ENCODE measurements around the gene PLK2.

Gene PLK2

GRCh38 chr5:58437661-58438060, 22.2 kb downstream of the PLK2 start:
- no peak overlapping the region for H3K4me3 ChIP-seq (ENCODE audit: low read length)
- H3K4me1 ChIP-seq (ENCODE audit: control insufficient read depth, insufficient read depth, low read length), result no peaks in the 10 kb centered on the region
- no peaks in the 10 kb centered on the region for H3K27me3 ChIP-seq (ENCODE audit: control insufficient read depth, insufficient read depth, low read length)
- H3K9ac ChIP-seq (ENCODE audit: low read length), result no peak overlapping the region
- H3K9me3 ChIP-seq (ENCODE audit: control insufficient read depth, low read length), result no peaks in the 10 kb centered on the region
- no peaks in the 10 kb centered on the region for H3K36me3 ChIP-seq (ENCODE audit: control insufficient read depth, insufficient read depth, low read length)

GRCh38 chr5:58431832-58432231, 28.1 kb downstream of the PLK2 start:
- H3K9me3 ChIP-seq (ENCODE audit: control insufficient read depth, low read length), result no peaks in the 10 kb centered on the region
- no peak overlapping the region for H3K4me3 ChIP-seq (ENCODE audit: low read length)
- no peak overlapping the region for H3K9ac ChIP-seq (ENCODE audit: low read length)
- no peaks in the 10 kb centered on the region for H3K4me1 ChIP-seq (ENCODE audit: control insufficient read depth, insufficient read depth, low read length)
- H3K36me3 ChIP-seq (ENCODE audit: control insufficient read depth, insufficient read depth, low read length), result no peaks in the 10 kb centered on the region
- H3K27me3 ChIP-seq (ENCODE audit: control insufficient read depth, insufficient read depth, low read length), result no peaks in the 10 kb centered on the region

GRCh38 chr5:58412932-58413331, 47.0 kb downstream of the PLK2 start:
- Histone ChIP-seq H3K9me3 (ENCODE audit: control insufficient read depth, low read length) (no peaks in the 10 kb centered on the region), H3K27me3 (ENCODE audit: control insufficient read depth, insufficient read depth, low read length) (no peaks in the 10 kb centered on the region), H3K36me3 (ENCODE audit: control insufficient read depth, insufficient read depth, low read length) (no peaks in the 10 kb centered on the region), H3K9ac (ENCODE audit: low read length) (no peak overlapping the region), H3K4me1 (ENCODE audit: control insufficient read depth, insufficient read depth, low read length) (no peaks in the 10 kb centered on the region), H3K4me3 (ENCODE audit: low read length) (no peak overlapping the region)

- Histone ChIP-seq H3K4me3 (ENCODE audit: low read length) (no peak overlapping the region), H3K9ac (ENCODE audit: low read length) (no peak overlapping the region), H3K27me3 (ENCODE audit: control insufficient read depth, insufficient read depth, low read length) (no peaks in the 10 kb centered on the region), H3K9me3 (ENCODE audit: control insufficient read depth, low read length) (no peaks in the 10 kb centered on the region), H3K36me3 (ENCODE audit: control insufficient read depth, insufficient read depth, low read length) (no peaks in the 10 kb centered on the region), H3K4me1 (ENCODE audit: control insufficient read depth, insufficient read depth, low read length) (no peaks in the 10 kb centered on the region)
Measured at GRCh38 chr5:58412081-58412480, 47.8 kb downstream of the PLK2 start.

- no peaks in the 10 kb centered on the region for H3K9me3 ChIP-seq (ENCODE audit: control insufficient read depth, low read length)
- H3K27me3 ChIP-seq (ENCODE audit: control insufficient read depth, insufficient read depth, low read length), result no peaks in the 10 kb centered on the region
- no peak overlapping the region for H3K4me3 ChIP-seq (ENCODE audit: low read length)
- H3K36me3 ChIP-seq (ENCODE audit: control insufficient read depth, insufficient read depth, low read length), result no peaks in the 10 kb centered on the region
- H3K4me1 ChIP-seq (ENCODE audit: control insufficient read depth, insufficient read depth, low read length), result no peaks in the 10 kb centered on the region
- H3K9ac ChIP-seq (ENCODE audit: low read length), result no peak overlapping the region
Measured at GRCh38 chr5:58411372-58411771, 48.5 kb downstream of the PLK2 start.

- Histone ChIP-seq H3K27me3 (ENCODE audit: control insufficient read depth, insufficient read depth, low read length) (no peaks in the 10 kb centered on the region), H3K36me3 (ENCODE audit: control insufficient read depth, insufficient read depth, low read length) (no peaks in the 10 kb centered on the region), H3K4me1 (ENCODE audit: control insufficient read depth, insufficient read depth, low read length) (no peaks in the 10 kb centered on the region), H3K9ac (ENCODE audit: low read length) (no peak overlapping the region), H3K9me3 (ENCODE audit: control insufficient read depth, low read length) (no peaks in the 10 kb centered on the region), H3K4me3 (ENCODE audit: low read length) (no peak overlapping the region)
Measured at GRCh38 chr5:58410441-58410840, 49.4 kb downstream of the PLK2 start.

- Histone ChIP-seq H3K4me3 (ENCODE audit: low read length) (no peak overlapping the region), H3K9ac (ENCODE audit: low read length) (no peak overlapping the region), H3K9me3 (ENCODE audit: control insufficient read depth, low read length) (no peaks in the 10 kb centered on the region), H3K27me3 (ENCODE audit: control insufficient read depth, insufficient read depth, low read length) (no peaks in the 10 kb centered on the region), H3K36me3 (ENCODE audit: control insufficient read depth, insufficient read depth, low read length) (no peaks in the 10 kb centered on the region), H3K4me1 (ENCODE audit: control insufficient read depth, insufficient read depth, low read length) (no peaks in the 10 kb centered on the region)
Measured at GRCh38 chr5:58407042-58407719, 52.7 kb downstream of the PLK2 start.

- H3K4me1 ChIP-seq (ENCODE audit: control insufficient read depth, insufficient read depth, low read length), result no peaks in the 10 kb centered on the region
- no peak overlapping the region for H3K9ac ChIP-seq (ENCODE audit: low read length)
- no peaks in the 10 kb centered on the region for H3K36me3 ChIP-seq (ENCODE audit: control insufficient read depth, insufficient read depth, low read length)
- no peaks in the 10 kb centered on the region for H3K9me3 ChIP-seq (ENCODE audit: control insufficient read depth, low read length)
- H3K4me3 ChIP-seq (ENCODE audit: low read length), result no peak overlapping the region
- no peaks in the 10 kb centered on the region for H3K27me3 ChIP-seq (ENCODE audit: control insufficient read depth, insufficient read depth, low read length)
Measured at GRCh38 chr5:58406394-58406793, 53.5 kb downstream of the PLK2 start.

- H3K4me3 ChIP-seq (ENCODE audit: low read length), result no peak overlapping the region
- no peak overlapping the region for H3K9ac ChIP-seq (ENCODE audit: low read length)
- H3K27me3 ChIP-seq (ENCODE audit: control insufficient read depth, insufficient read depth, low read length), result no peaks in the 10 kb centered on the region
- no peaks in the 10 kb centered on the region for H3K36me3 ChIP-seq (ENCODE audit: control insufficient read depth, insufficient read depth, low read length)
- H3K9me3 ChIP-seq (ENCODE audit: control insufficient read depth, low read length), result no peaks in the 10 kb centered on the region
- H3K4me1 ChIP-seq (ENCODE audit: control insufficient read depth, insufficient read depth, low read length), result no peaks in the 10 kb centered on the region
Measured at GRCh38 chr5:58405175-58405574, 54.7 kb downstream of the PLK2 start.

- H3K27me3 ChIP-seq (ENCODE audit: control insufficient read depth, insufficient read depth, low read length), result no peaks in the 10 kb centered on the region
- no peaks in the 10 kb centered on the region for H3K4me1 ChIP-seq (ENCODE audit: control insufficient read depth, insufficient read depth, low read length)
- no peak overlapping the region for H3K4me3 ChIP-seq (ENCODE audit: low read length)
- H3K36me3 ChIP-seq (ENCODE audit: control insufficient read depth, insufficient read depth, low read length), result no peaks in the 10 kb centered on the region
- H3K9ac ChIP-seq (ENCODE audit: low read length), result no peak overlapping the region
- H3K9me3 ChIP-seq (ENCODE audit: control insufficient read depth, low read length), result no peaks in the 10 kb centered on the region
Measured at GRCh38 chr5:58404734-58405133, 55.2 kb downstream of the PLK2 start.

Measured in mucosa of stomach (tissue), 1 donor.